H1 (cell line): ENCODE measurements around the gene PLCH2. TPM values are rescaled to one million over a fixed set of nuclear protein-coding genes. Genes with fewer than 3 reads are reported as not detected.

Experiments used
- CTCF ChIA-PET: fragments of 300-600 bp; sonication (Branson Sonifier 250); formaldehyde crosslinking; loops from one replicate; lab custom pipeline; 2021; ENCODE audit not compliant: partially characterized antibody; lab: Charles Lee
- POLR2A ChIA-PET: fragments of 300-600 bp; sonication (Branson Sonifier 250); formaldehyde crosslinking; loops from one replicate; lab custom pipeline; 2021; ENCODE audit warnings: inconsistent platforms; ENCODE audit not compliant: partially characterized antibody; lab: Charles Lee
- DNase-seq, 2 experiments: peaks; one replicate each; pipeline versions ENCODE4 v3.0.0 to v3.0.0-alpha.2; 2010 to 2022; ENCODE audit warnings: low spot score in 2 of 2, low read depth in 1 of 2, mixed read lengths in 1 of 2
- FAIRE-seq: peaks from 2 replicates; lab custom pipeline; 2011; peaks lifted over from hg19 to GRCh38; lab: Jason Lieb, UNC
- H2AFZ ChIP-seq: 2 replicates; pipeline ENCODE4 v1.8.1; 2012; ENCODE audit warnings: low read length, inconsistent platforms
- H2AK5ac ChIP-seq: 2 replicates; pipeline ENCODE4 v1.6.1; 2013; ENCODE audit warnings: low read depth, low read length
- H2BK120ac ChIP-seq: replicated peaks from 2 replicates; pipeline ENCODE3; 2013; ENCODE audit warnings: low read depth, low read length, inconsistent platforms
- H2BK12ac ChIP-seq: 2 replicates; pipeline ENCODE4 v1.6.1; 2013; ENCODE audit warnings: low read depth, low read length
- H2BK15ac ChIP-seq: 2 replicates; pipeline ENCODE4 v1.6.1; 2013; ENCODE audit warnings: low read length
- H2BK20ac ChIP-seq: 2 replicates; pipeline ENCODE4 v1.6.1; 2013; ENCODE audit warnings: low read length
- H2BK5ac ChIP-seq: 2 replicates; pipeline ENCODE4 v1.6.1; 2013; ENCODE audit warnings: low read depth, low read length
- H3K14ac ChIP-seq: 2 replicates; pipeline ENCODE4 v1.6.1; 2013; ENCODE audit warnings: inconsistent platforms; ENCODE audit not compliant: insufficient read length
- H3K18ac ChIP-seq: 2 replicates; pipeline ENCODE4 v1.6.1; 2013; ENCODE audit warnings: low read length; ENCODE audit errors: extremely low read depth
- H3K23ac ChIP-seq: 2 replicates; pipeline ENCODE4 v1.6.1; 2013; ENCODE audit warnings: inconsistent platforms; ENCODE audit not compliant: insufficient read length
- H3K23me2 ChIP-seq: 2 replicates; pipeline ENCODE4 v1.6.1; 2013; ENCODE audit warnings: low read depth, low read length
- H3K27ac ChIP-seq: 2 replicates; pipeline ENCODE4 v1.6.1; 2011; ENCODE audit warnings: low read depth, low read length, inconsistent platforms
- H3K27me3 ChIP-seq, 4 experiments: replicated peaks in 1 of 4; 1 replicate in 1 of 4; 2 replicates in 3 of 4; pipeline versions ENCODE4 v1.6.1 to v1.8.1; 2011 to 2013; ENCODE audit warnings: low read length in 3 of 4, mild to moderate bottlenecking in 3 of 4, inconsistent platforms in 2 of 4, mixed read lengths in 2 of 4, moderate library complexity in 1 of 4; ENCODE audit not compliant: control insufficient read depth in 3 of 4, insufficient read depth in 3 of 4; ENCODE audit errors: extremely low read depth in 1 of 4
- H3K36me3 ChIP-seq, 4 experiments: 2 replicates each; pipeline versions ENCODE4 v1.6.1 to v1.8.1; 2011 to 2013; ENCODE audit warnings: mild to moderate bottlenecking in 4 of 4, low read length in 3 of 4, moderate library complexity in 2 of 4, control low read depth in 1 of 4, inconsistent platforms in 1 of 4; ENCODE audit not compliant: insufficient read depth in 4 of 4, control insufficient read depth in 2 of 4
- H3K4ac ChIP-seq: replicated peaks from 2 replicates; pipeline ENCODE3; 2013; ENCODE audit warnings: low read length, low read depth, mixed read lengths, inconsistent platforms; ENCODE audit not compliant: insufficient read length
- H3K4me1 ChIP-seq, 4 experiments: replicated peaks in 1 of 4; 1 replicate in 1 of 4; 2 replicates in 3 of 4; pipeline versions ENCODE4 v1.6.1 to v1.8.1; 2011 to 2013; ENCODE audit warnings: low read length in 3 of 4, inconsistent platforms in 2 of 4, mixed read lengths in 1 of 4; ENCODE audit not compliant: insufficient read depth in 4 of 4, control insufficient read depth in 3 of 4
- H3K4me2 ChIP-seq, 2 experiments: 2 replicates each; pipeline versions ENCODE4 v1.6.1 to v1.8.1; 2011 to 2013; ENCODE audit warnings: low read depth in 2 of 2, low read length in 2 of 2, control low read depth in 1 of 2, inconsistent platforms in 1 of 2, mild to moderate bottlenecking in 1 of 2; ENCODE audit not compliant: insufficient read depth in 1 of 2
- H3K4me3 ChIP-seq, 4 experiments: fragments of 200-600, 300-600 bp in 1 of 4; sonication (generic), shearing (Covaris generic), sonication (Bioruptor Twin) in 1 of 4; 2 replicates each; pipeline versions ENCODE4 v1.5.1 to v1.8.1; 2011 to 2016; ENCODE audit warnings: low read length in 4 of 4, low read depth in 3 of 4, control low read depth in 2 of 4, inconsistent platforms in 2 of 4, mild to moderate bottlenecking in 2 of 4, mixed read lengths in 1 of 4, moderate library complexity in 1 of 4; ENCODE audit not compliant: insufficient read depth in 2 of 4; ENCODE audit errors: extremely low read depth in 1 of 4
- H3K56ac ChIP-seq: replicated peaks from 2 replicates; pipeline ENCODE3; 2013; ENCODE audit warnings: low read depth, mild to moderate bottlenecking, mixed read lengths, low read length, inconsistent platforms; ENCODE audit not compliant: insufficient read length
- H3K79me1 ChIP-seq: 2 replicates; pipeline ENCODE4 v1.6.1; 2013; ENCODE audit warnings: low read depth, low read length, control low read depth
- H3K79me2 ChIP-seq, 2 experiments: 2 replicates each; pipeline versions ENCODE4 v1.6.1 to v1.8.1; 2012 to 2013; ENCODE audit warnings: low read length in 2 of 2, mild to moderate bottlenecking in 2 of 2, inconsistent platforms in 1 of 2; ENCODE audit not compliant: insufficient read depth in 2 of 2, control insufficient read depth in 1 of 2
- H3K9ac ChIP-seq, 4 experiments: replicated peaks in 1 of 4; 1 replicate in 1 of 4; 2 replicates in 3 of 4; pipeline versions ENCODE4 v1.6.1 to v1.8.1; 2011 to 2013; ENCODE audit warnings: low read depth in 3 of 4, low read length in 3 of 4, control low read depth in 2 of 4, mild to moderate bottlenecking in 2 of 4, moderate library complexity in 2 of 4, inconsistent platforms in 1 of 4; ENCODE audit errors: extremely low read depth in 1 of 4
- H3K9me3 ChIP-seq, 2 experiments: 2 replicates each; pipeline versions ENCODE4 v1.6.1 to v1.8.1; 2012 to 2013; ENCODE audit warnings: mild to moderate bottlenecking in 2 of 2, moderate library complexity in 2 of 2, control low read depth in 1 of 2, inconsistent platforms in 1 of 2, low read depth in 1 of 2, low read length in 1 of 2, mixed read lengths in 1 of 2; ENCODE audit not compliant: insufficient read depth in 2 of 2
- H4K20me1 ChIP-seq, 2 experiments: replicated peaks in 1 of 2; 2 replicates each; pipeline versions ENCODE3 to v1.8.1; 2011 to 2013; ENCODE audit warnings: inconsistent platforms in 2 of 2, low read length in 2 of 2, mild to moderate bottlenecking in 1 of 2; ENCODE audit not compliant: insufficient read depth in 2 of 2, control insufficient read depth in 1 of 2
- H4K5ac ChIP-seq: 2 replicates; pipeline ENCODE4 v1.6.1; 2013; ENCODE audit warnings: low read length, low read depth, mixed read lengths, inconsistent platforms; ENCODE audit not compliant: insufficient read length
- H4K8ac ChIP-seq: 2 replicates; pipeline ENCODE4 v1.8.0; 2013; ENCODE audit warnings: mild to moderate bottlenecking, moderate library complexity, low read length, inconsistent platforms; ENCODE audit not compliant: insufficient read depth; ENCODE audit errors: extremely low read depth
- H4K91ac ChIP-seq: replicated peaks from 2 replicates; pipeline ENCODE3; 2013; ENCODE audit warnings: low read length, mixed read lengths, inconsistent platforms; ENCODE audit not compliant: insufficient read length
- BRCA1 ChIP-seq: IDR thresholded peaks from 2 replicates; pipeline ENCODE4 v1.6.1; 2012; ENCODE audit warnings: low read depth, low read length, improper control_type of control experiment
- PHF8 ChIP-seq: fragments of 200-600 bp; sonication (generic); conservative IDR thresholded peaks from 2 replicates; pipeline ENCODE4 v1.7.1; 2012; ENCODE audit warnings: low read depth, mild to moderate bottlenecking, inconsistent platforms, low read length, moderate library complexity
- RNF2 ChIP-seq: fragments of 200-900, 300-1000 bp; sonication (generic); IDR thresholded peaks from 2 replicates; pipeline ENCODE4 v1.7.1; 2016; ENCODE audit warnings: borderline replicate concordance, low read depth, mild to moderate bottlenecking, antibody characterized with exemption, low read length; ENCODE audit not compliant: poor library complexity, severe bottlenecking; ENCODE audit errors: missing control alignments
- SP2 ChIP-seq: IDR thresholded peaks from 2 replicates; pipeline ENCODE4 v1.6.1; 2012; ENCODE audit warnings: mild to moderate bottlenecking, low read length, inconsistent platforms
- TEAD4 ChIP-seq: IDR thresholded peaks from 2 replicates; pipeline ENCODE4 v1.6.1; 2012; ENCODE audit warnings: low read depth, low read length, inconsistent platforms, mixed read lengths
- WGBS, 2 experiments: shearing (Covaris generic) in 1 of 2; methylation state at CpG; one replicate each; pipeline versions ENCODE4 v1.1.6 to v1.1.7; 2013 to 2015; ENCODE audit warnings: low lambda C conversion rate in 2 of 2, mixed read lengths in 2 of 2, inconsistent platforms in 1 of 2, low coverage in 1 of 2, missing lambda C conversion rate in 1 of 2; ENCODE audit not compliant: insufficient replicate concordance in 2 of 2, insufficient coverage in 1 of 2, insufficient read length in 1 of 2; ENCODE audit errors: extremely low coverage in 1 of 2, missing lambda C conversion rate in 1 of 2; 5-methylcytosine and 5-hydroxymethylcytosine counted together
- polyA plus RNA-seq, 7 experiments: library from polyadenylated mRNA; depleted of rRNA in 3 of 7; stranded (reverse) in 5 of 7; unstranded in 2 of 7; fragments of >200 nt in 5 of 7; fragments of 200-250 nt in 2 of 7; gene quantifications; 1 replicate in 5 of 7; 2 replicates in 1 of 7; 4 replicates in 1 of 7; pipeline versions ENCODE4 v1.2.1 to v1.2.3, GENCODE V29; 2011 to 2013; ENCODE audit warnings: missing spikeins in 2 of 7, mixed read lengths in 2 of 7
- total RNA-seq: library from RNA; stranded (reverse); fragmentation: NEBNext Ultra II Directional; extraction: Animal tissue kit (Norgen Biotek cat#: 25700); gene quantifications from 2 replicates; pipeline ENCODE4 v1.2.1, GENCODE V29; 2021

The PLCH2 gene
- total and polyA plus RNA-seq, 2 of the 8 experiments (the other 6 are each of a cell fraction or from before 2014, with no cell fraction given), result 0.14 to 0.19 TPM

DNA sequence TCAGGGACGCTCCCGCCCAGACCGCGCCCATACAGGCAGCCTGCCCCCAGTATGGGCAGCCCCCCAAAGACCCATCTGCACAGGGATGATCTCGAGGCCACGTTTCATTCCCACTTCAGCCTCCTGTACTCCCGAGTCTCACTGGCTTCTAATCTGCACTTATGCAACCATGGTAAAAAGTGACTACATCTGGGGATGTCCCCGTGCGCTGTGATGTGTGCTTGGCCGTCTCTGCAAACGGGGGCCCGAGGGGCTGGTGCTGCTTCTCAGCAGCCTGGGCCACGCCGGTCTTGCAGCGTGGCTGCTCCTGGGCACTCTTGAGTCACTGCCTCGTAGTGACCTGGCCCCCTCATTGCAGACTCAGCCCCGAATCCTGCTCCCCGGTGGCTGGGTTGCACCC, 17.4 kb upstream of the PLCH2 start:
- H3K9me3 ChIP-seq, result no peaks in the 10 kb centered on the region
- H2BK120ac ChIP-seq, result no peak overlapping the region
- 97% methylated on average over 10 of the region's 18 CpGs; no CpG with 5 or more reads in 1 of the 2 experiments for WGBS, 2 experiments
- no peaks in the 10 kb centered on the region for H3K79me2 ChIP-seq
- H3K36me3 ChIP-seq, result no peaks in the 10 kb centered on the region
- CTCF ChIA-PET, result interaction anchor here (0.8 to 1.3 kb wide), 2 partner anchors 89 to 959 kb away, joined by 3 to 4 read pairs; no protein-coding TSS in a partner anchor
- no peak overlapping the region for H3K4me2 ChIP-seq
- no peak overlapping the region for H3K23ac ChIP-seq
- H2AFZ ChIP-seq, result no peak overlapping the region
- H4K20me1 ChIP-seq, result no peaks in the 10 kb centered on the region
- no peak overlapping the region for H3K18ac ChIP-seq
- no peak overlapping the region for H2BK20ac ChIP-seq
- no peak overlapping the region for H3K4ac ChIP-seq
- no peak overlapping the region for H3K9ac ChIP-seq
- H4K5ac ChIP-seq, result no peak overlapping the region
- no peak overlapping the region for H3K4me3 ChIP-seq
- POLR2A ChIA-PET, result no interaction called here
- H2BK15ac ChIP-seq, result no peak overlapping the region
- H3K27me3 ChIP-seq, result no peaks in the 10 kb centered on the region; a peak in 1 of 7 replicates
- H2BK12ac ChIP-seq, result no peak overlapping the region
- no peak overlapping the region for H4K91ac ChIP-seq
- H2AK5ac ChIP-seq, result no peak overlapping the region
- no peak overlapping the region for H4K8ac ChIP-seq
- H3K27ac ChIP-seq, result no peak overlapping the region
- no peaks in the 10 kb centered on the region for H3K4me1 ChIP-seq
- DNase-seq (no peak), FAIRE-seq (no peak)
- no peaks in the 10 kb centered on the region for H3K23me2 ChIP-seq
- H3K79me1 ChIP-seq, result no peaks in the 10 kb centered on the region
- no peak overlapping the region for H3K14ac ChIP-seq
- H2BK5ac ChIP-seq, result no peak overlapping the region
- no peak for TF ChIP-seq BRCA1
- TF ChIP-seq TEAD4, result no peak
- TF ChIP-seq PHF8, result no peak
- no peak for TF ChIP-seq RNF2
- no peak for TF ChIP-seq SP2
- H3K56ac ChIP-seq, result no peak overlapping the region
